Activated CD8-positive, alpha-beta memory T cell treated with anti-CD3 and anti-CD28 coated beads for 24 hours (primary cell): ENCODE data around the gene CFAP410.

Source experiments
- DNase-seq: peaks from one replicate; pipeline ENCODE4 v3.0.0-alpha.2; 2020

Gene CFAP410

DNA sequence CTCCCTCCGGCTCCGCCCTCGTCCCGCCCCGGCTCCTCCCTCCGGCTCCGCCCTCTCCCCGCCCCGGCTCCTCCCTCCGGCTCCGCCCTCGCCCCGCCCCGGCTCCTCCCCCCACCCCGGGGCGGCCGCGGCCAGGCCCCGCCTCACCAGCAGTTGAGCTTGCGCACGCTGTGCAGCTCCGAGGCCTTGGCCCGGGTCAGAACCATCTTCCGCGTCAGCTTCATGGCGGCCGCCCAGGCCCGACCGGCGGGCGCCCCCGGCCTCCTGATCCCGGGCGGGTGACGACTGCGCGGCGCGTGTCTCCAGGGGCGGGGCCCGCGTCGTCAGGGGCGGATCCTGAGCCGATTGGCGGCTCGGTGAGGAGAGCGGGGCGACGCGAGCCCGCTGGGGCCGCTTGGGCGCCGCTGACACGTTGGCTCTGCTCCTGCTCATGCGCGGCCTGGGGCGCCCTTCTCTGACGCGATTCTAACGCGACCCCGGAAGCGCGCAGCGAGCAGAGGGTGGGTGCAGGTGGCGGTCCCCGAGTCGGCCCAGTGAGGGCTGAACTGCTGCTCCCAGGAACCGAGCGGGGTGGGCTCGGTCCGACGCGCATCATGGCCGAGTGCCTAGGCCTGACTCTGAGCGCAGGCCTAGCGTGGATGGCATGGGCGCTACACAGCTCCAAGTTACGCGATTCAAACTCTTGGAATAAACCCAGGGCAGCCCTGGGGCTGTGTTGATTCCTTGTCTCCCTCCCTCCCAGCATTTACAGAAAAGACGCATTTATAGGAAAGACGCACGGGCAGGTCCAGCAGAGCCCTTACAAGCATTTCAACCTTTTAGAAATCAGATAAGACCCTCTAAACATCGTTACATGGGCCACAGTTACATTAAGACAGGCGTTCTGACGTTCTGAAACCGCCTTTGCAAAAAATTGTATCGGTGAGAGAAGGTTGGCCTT, at the start of gene CFAP410:
Gene CFAP410, minus strand, starts transcription at position 420 of the 940 bp plus-strand sequence. Its CDS starts 196 bp downstream, at position 224.
- DNase-seq: peak; percentile 97

DNA sequence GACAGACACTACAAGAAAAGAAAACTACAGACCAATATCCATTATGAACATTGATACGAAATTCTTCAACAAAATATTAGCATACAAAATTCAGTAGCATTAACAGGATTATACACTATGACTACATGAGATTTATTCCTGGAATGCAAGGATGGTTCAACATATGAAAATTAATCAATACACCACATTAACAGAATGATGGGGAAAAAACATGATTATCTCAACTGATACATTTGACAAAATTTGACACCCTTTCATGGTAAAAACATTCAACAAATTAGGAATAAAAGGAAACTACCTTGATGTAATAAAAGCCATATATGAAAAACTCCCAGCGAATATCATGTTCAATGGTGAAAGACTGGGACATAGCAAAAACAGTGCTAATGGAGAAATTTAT, 45.8 kb upstream of the CFAP410 start:
- DNase-seq: no peak

DNA sequence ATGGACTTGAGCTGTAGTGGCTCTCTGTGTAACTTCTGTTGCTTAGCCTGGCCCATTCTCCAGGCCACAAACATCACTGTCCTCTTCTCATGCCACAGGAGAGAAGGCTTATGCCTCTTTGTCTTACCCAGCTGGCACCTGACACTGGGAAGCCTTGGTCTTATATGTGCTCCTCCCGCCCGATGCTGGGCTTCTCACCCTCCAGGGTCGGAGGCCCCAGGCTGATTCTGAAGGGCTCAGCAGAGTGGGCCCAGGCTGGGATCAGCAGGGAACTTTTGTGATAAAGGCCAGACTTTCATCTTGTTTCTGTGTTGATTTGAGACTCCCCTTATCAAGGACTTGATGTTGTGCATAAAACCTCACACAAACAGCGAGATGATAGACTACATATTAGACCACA, 44.0 kb upstream of the CFAP410 start:
- no peak for DNase-seq

- DNase-seq: no peak
Observed at GRCh38 chr21:44382536-44382935, 43.3 kb upstream of the CFAP410 start.

- DNase-seq: no peak
Observed at GRCh38 chr21:44381874-44382273, 42.7 kb upstream of the CFAP410 start.

GRCh38 chr21:44380876-44381275, 41.7 kb upstream of the CFAP410 start:
- no peak for DNase-seq

GRCh38 chr21:44379991-44380865, 41.0 kb upstream of the CFAP410 start:
- no peak for DNase-seq

DNA sequence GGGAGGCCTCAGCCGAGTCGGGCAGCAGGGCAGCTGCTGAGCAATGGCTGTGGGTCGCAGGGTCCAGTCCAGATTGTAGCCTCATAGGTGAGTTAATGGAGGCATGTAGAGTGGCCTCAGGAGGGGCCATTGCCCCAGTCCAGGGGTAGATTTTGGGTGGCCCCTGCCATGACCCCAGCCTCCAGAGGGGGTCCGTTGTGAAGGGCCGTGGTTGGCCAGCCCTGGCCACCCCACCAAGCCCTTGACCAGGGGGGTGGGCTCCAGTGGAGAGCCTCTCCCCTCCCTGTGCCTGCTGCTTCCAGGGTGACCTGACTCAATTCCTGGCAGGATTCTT, 40.3 kb upstream of the CFAP410 start:
- no peak for DNase-seq

- DNase-seq: no peak
Observed at GRCh38 chr21:44378646-44379514, 39.7 kb upstream of the CFAP410 start.

DNA sequence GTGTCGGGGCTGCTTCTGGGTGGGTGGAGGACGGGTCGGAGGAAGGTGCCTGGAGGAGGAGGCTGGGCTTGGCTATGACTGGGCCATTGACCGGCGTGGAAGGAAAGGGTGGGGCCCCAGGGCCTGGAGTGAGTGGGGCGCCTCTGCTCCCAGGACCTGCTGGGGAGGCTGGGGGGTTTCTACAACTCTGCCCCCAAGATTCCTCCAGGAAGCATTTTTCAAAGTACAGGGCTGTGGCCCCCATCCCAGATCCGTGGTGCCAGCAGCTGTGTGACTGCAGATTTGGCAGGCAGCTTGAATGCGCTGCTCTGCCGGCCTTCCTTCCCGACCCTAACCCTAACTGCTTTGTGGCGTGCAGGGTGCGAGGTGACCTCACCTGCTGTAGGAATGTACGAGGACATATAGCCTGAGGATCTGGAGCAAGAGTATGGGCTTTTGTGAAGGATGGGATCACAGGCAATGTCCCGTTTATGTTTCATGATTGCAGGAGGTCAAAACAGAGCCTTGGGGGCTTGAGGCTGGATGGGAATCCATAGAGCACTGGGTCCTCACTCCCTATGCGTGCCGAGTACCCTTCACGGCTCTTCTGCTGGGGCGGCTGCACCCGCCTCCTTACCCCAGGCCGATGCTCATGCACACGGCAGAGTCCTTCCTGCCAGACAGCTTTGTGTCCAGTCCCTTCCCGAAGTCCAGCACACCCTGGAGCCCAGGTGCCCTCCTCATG, 38.9 kb upstream of the CFAP410 start:
- no peak for DNase-seq

- DNase-seq: no peak
Observed at GRCh38 chr21:44377201-44377921, 38.2 kb upstream of the CFAP410 start.

- no peak for DNase-seq
Observed at GRCh38 chr21:44376606-44377005, 37.4 kb upstream of the CFAP410 start.

DNA sequence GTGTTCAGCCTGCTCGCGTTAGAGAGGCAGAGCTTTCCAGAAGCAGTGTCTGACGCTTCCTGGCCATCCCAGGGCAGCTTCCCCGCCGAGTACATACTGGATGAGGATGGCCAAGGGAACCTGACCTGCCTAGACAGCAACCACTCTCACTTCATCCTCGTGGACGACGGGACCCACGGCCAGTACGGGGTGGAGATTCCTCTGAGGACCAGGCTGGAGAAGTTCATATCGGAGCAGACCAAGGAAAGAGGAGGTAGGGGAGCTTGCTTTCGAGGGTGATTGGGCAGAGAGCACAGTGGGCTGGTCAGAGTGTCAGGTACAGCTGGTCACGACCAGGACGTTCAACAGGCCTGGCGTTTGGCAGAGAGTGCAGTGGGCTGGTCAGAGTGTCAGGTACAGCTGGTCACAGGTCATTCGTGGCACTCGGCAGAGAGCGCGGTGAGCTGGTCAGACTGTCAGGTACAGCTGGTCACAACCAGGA, 36.6 kb upstream of the CFAP410 start:
- DNase-seq: no peak

GRCh38 chr21:44375281-44375651, 36.1 kb upstream of the CFAP410 start:
- no peak for DNase-seq

DNA sequence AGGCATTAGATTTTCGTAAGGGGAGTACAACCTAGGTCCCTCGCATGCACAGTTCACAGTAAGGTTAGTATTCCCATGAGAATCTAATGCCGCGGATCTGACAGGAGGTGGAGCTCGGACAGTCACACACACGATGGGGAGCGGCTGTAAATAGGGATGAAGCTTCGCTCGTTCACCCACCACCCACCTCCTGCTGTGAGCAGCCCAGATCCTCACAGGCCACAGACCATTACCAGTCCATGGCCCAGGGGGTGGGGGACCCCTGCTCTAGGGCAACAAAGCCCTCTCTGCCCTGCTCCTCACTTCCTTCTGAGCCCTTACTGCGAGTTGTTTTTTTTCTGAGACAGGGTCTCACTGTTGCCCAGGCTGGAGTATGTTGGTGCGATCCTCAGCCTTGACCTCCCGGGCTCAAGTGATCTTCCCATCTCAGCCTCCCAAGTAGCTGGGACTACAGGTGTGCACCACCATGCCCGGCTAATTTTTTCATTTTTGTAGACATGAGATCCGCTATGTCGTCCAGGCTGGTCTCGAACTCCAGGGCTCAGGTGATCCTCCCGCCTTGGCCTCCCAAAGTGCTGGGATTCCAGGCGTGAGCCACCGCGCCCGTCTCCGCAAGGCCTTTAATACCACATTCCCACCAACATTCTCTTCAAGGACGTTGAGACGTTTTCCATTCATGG, 35.6 kb upstream of the CFAP410 start:
- no peak for DNase-seq

GRCh38 chr21:44372616-44373015, 33.4 kb upstream of the CFAP410 start:
- DNase-seq: peak; percentile 24

DNA sequence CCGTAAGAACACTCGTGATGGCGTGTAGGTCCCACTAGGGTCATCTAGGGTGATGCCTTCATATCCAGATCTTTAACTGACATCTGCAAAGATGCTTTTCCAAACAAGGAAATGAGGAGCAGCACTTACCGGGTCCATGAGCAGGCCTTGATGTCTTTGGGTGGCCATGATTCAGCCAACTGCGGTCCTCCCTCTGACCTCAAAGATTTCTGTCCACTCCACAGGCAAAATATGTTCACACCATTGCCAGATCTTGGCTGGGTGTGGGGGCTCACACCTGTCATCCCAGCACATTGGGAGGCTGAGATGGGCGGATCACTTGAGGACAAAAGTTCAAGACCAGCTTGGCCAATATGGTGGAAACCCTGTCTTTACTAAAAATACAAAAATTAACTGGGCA, 32.4 kb upstream of the CFAP410 start:
- peak; percentile 35 for DNase-seq

DNA sequence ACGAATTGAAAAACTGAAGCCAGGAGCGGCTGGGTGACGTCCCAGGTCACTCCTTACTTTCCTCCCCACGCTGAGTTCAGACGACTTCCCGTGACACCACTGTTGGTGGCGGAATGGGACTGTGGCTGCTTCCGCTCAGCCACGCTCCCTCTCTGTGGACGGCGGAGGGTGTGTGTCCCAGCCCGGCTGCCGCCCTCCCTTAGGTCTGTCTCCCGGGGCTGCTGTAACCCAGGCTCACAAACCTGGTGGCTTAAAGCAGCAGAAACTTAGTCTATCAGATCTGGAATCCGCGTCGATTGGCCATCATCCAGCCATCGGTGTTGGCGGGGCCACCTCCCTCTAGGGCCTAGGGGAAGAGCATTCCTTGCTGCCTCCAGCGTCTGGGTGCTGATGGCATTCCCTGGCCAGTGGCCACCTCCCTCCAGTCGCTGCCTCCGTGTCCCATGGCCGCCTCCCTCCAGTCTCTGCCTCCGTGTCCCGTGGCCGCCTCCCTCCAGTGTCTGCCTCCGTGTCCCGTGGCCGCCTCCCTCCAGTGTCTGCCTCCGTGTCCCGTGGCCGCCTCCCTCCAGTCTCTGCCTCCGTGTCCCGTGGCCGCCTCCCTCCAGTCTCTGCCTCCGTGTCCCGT, 31.7 kb upstream of the CFAP410 start:
- peak; percentile 38 for DNase-seq

DNA sequence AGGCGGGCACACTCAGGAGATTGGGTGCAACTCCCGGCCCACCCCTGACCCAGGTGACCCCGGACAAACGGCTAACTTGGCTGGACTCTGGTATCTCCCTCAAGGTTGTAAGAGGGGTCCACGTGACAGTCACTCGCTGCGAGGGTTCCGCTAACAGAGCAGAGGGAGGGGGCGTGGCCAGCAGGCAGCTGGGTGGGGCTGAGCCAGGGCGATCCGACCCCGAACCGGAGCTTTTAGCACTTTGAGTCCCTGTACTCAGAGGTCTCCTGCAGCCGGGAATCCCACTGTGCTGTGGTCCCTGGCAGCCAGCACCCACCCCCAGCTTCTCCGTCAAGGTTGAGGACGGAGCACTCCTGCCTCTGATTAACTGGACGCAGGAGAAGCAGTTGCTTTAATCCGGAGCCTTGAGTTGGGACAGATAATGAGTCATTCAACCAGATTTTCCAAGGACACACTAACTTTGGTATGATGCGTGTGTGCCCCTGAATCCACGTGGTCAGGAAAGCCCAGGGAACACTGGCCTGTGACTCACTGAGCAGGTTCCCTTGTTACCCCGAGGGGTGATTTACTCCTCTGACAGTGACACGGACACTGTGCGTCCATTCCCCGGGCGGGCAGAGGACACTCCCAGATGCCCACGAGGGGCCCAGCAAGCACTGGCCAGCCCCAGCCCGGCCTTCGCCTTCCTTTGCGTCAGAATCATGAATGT, 31.0 kb upstream of the CFAP410 start:
- peak; percentile 46 for DNase-seq
